ENCODE measurements around the gene SIGLEC8. TPM values are rescaled to one million over a fixed set of nuclear protein-coding genes. Genes with fewer than 3 reads are reported as not detected.

SIGLEC8 gene
- total RNA-seq, 2 donors from 2014 or later, result not detected

GRCh38 chr19:51480590-51480989 lies 22.3 kb upstream of the SIGLEC8 start:
- H3K4me1 Mint-ChIP-seq, result no peaks in the 10 kb centered on the region
- H3K4me3 Mint-ChIP-seq, result no peak overlapping the region
- Histone ChIP-seq H3K27ac (ENCODE audit: low read depth, low read length) (no peak overlapping the region), H3K9ac (ENCODE audit: extremely low read depth, low read length, poor library complexity, severe bottlenecking) (no peak overlapping the region), H3K27me3 (ENCODE audit: control insufficient read depth, insufficient read depth, low read length, poor library complexity, severe bottlenecking) (no peaks in the 10 kb centered on the region), H3K9me3 (ENCODE audit: control insufficient read depth, low read length) (no peaks in the 10 kb centered on the region), H3K36me3 (ENCODE audit: control insufficient read depth, insufficient read depth, low read length) (no peaks in the 10 kb centered on the region), H3K4me3 (ENCODE audit: low read length) (no peak overlapping the region), H3K4me1 (ENCODE audit: control insufficient read depth, insufficient read depth, low read length) (no peaks in the 10 kb centered on the region)
- no peaks in the 10 kb centered on the region for H3K9me3 Mint-ChIP-seq
- DNase-seq, result peak; percentile 80
- 52 to 55% methylated on average over 5 to 8 of the region's 8 CpGs for WGBS, 2 experiments (ENCODE audit: insufficient coverage in 1 of 2, insufficient read length in 1 of 2)
- H3K27ac Mint-ChIP-seq, result no peak overlapping the region
- TF ChIP-seq CTCF (conservative IDR thresholded peaks at IDR 0.05), result no peak
- peaks cover 21% of the 10 kb centered on the region for H3K27me3 Mint-ChIP-seq (ENCODE audit: insufficient read depth)
- H3K36me3 Mint-ChIP-seq (ENCODE audit: low read depth), result no peaks in the 10 kb centered on the region

GRCh38 chr19:51479531-51480331 lies 21.5 kb upstream of the SIGLEC8 start:
- no peak for DNase-seq
- Histone ChIP-seq H3K9me3 (ENCODE audit: control insufficient read depth, low read length) (no peaks in the 10 kb centered on the region), H3K4me3 (ENCODE audit: low read length) (no peak overlapping the region), H3K36me3 (ENCODE audit: control insufficient read depth, insufficient read depth, low read length) (no peaks in the 10 kb centered on the region), H3K27me3 (ENCODE audit: control insufficient read depth, insufficient read depth, low read length, poor library complexity, severe bottlenecking) (no peaks in the 10 kb centered on the region), H3K4me1 (ENCODE audit: control insufficient read depth, insufficient read depth, low read length) (no peaks in the 10 kb centered on the region), H3K27ac (ENCODE audit: low read depth, low read length) (no peak overlapping the region), H3K9ac (ENCODE audit: extremely low read depth, low read length, poor library complexity, severe bottlenecking) (no peak overlapping the region)
- Mint-ChIP-seq H3K36me3 (ENCODE audit: low read depth) (no peaks in the 10 kb centered on the region), H3K4me3 (no peak overlapping the region), H3K27ac (no peak overlapping the region), H3K9me3 (no peaks in the 10 kb centered on the region), H3K27me3 (ENCODE audit: insufficient read depth) (peaks cover 21% of the 10 kb centered on the region), H3K4me1 (no peaks in the 10 kb centered on the region)
- WGBS, 2 experiments (ENCODE audit: insufficient coverage in 1 of 2, insufficient read length in 1 of 2), result 73 to 79% methylated on average over 9 to 12 of the region's 12 CpGs
- no peak for TF ChIP-seq CTCF (conservative IDR thresholded peaks at IDR 0.05)

GRCh38 chr19:51478381-51479234 lies 20.4 kb upstream of the SIGLEC8 start, which contains the start of gene CEACAM18:
Gene CEACAM18, plus strand, starts transcription at chr19:51478539.
- no peak for DNase-seq
- Mint-ChIP-seq H3K9me3 (no peaks in the 10 kb centered on the region), H3K36me3 (ENCODE audit: low read depth) (no peaks in the 10 kb centered on the region), H3K27ac (no peak within 1 kb of the TSS), H3K4me1 (no peaks in the 10 kb centered on the region), H3K4me3 (no peak within 1 kb of the TSS), H3K27me3 (ENCODE audit: insufficient read depth) (peaks cover 21% of the 10 kb centered on the region)
- WGBS, 2 experiments (ENCODE audit: insufficient coverage in 1 of 2, insufficient read length in 1 of 2), result 61 to 76% methylated on average over 5 to 16 of the region's 17 CpGs
- TF ChIP-seq CTCF (conservative IDR thresholded peaks at IDR 0.05), result no peak
- Histone ChIP-seq H3K27me3 (ENCODE audit: control insufficient read depth, insufficient read depth, low read length, poor library complexity, severe bottlenecking) (no peaks in the 10 kb centered on the region), H3K36me3 (ENCODE audit: control insufficient read depth, insufficient read depth, low read length) (no peaks in the 10 kb centered on the region), H3K4me1 (ENCODE audit: control insufficient read depth, insufficient read depth, low read length) (no peaks in the 10 kb centered on the region), H3K9ac (ENCODE audit: extremely low read depth, low read length, poor library complexity, severe bottlenecking) (no peak within 1 kb of the TSS), H3K27ac (ENCODE audit: low read depth, low read length) (no peak within 1 kb of the TSS), H3K4me3 (ENCODE audit: low read length) (no peak within 1 kb of the TSS), H3K9me3 (ENCODE audit: control insufficient read depth, low read length) (no peaks in the 10 kb centered on the region)

Data from endodermal cell (in vitro differentiated cells).